ENCODE results near the gene PHF13.
"Not testable (repeated sequence)": the region's sequence is repeated elsewhere in the genome, so short reads cannot be mapped to it uniquely, and the experiment has no call there.

Gene PHF13

GRCh38 chr1:6587261-6588005, 26.1 kb upstream of the PHF13 start:
- no peak for DNase-seq

- no peak for DNase-seq
Measured at GRCh38 chr1:6588128-6588892, 25.2 kb upstream of the PHF13 start.

DNA sequence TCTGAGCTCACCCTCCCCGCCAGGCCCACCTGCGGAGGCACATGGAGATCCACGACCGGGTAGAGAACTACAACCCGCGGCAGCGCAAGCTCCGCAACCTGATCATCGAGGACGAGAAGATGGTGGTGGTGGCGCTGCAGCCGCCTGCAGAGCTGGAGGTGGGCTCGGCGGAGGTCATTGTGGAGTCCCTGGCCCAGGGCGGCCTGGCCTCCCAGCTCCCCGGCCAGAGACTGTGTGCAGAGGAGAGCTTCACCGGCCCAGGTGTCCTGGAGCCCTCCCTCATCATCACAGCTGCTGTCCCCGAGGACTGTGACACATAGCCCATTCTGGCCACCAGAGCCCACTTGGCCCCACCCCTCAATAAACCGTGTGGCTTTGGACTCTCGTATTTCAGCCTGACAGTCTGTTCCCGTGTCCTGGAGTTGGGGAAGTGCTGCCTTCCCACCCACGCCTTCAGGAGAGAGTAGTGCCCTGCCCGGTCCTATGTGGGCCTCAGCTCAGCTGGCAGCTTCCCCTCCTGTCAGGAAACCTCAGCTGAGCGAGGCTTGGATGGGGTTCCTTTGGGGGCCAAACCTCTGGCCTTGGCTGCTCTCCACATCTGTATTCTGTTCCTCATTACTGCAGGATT, 24.5 kb upstream of the PHF13 start:
- no peak for DNase-seq

- DNase-seq, result no peak
Measured at GRCh38 chr1:6590046-6590445, 23.5 kb upstream of the PHF13 start.

- no peak for DNase-seq
Measured at GRCh38 chr1:6591222-6591621, 22.3 kb upstream of the PHF13 start.

DNA sequence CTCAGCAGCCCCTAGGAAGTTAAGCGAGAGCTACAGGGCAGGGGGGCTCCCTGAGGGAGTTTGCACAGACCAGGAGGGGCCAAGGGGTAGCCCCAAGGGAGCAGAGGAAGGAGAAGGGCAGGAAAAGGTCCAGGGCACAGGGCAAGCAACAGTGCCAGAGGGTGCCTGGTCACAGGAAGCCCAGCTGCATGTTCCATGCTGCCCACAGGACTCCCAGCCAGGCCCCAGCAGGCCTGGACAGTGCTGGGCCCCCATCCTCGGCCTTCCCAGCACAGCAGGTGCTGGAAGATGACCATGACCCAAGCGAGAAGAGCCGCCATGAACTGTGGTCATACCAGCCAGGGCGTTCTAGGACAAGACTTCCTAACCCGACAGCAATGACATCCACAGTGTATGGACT, 21.9 kb upstream of the PHF13 start:
- DNase-seq, result no peak

DNA sequence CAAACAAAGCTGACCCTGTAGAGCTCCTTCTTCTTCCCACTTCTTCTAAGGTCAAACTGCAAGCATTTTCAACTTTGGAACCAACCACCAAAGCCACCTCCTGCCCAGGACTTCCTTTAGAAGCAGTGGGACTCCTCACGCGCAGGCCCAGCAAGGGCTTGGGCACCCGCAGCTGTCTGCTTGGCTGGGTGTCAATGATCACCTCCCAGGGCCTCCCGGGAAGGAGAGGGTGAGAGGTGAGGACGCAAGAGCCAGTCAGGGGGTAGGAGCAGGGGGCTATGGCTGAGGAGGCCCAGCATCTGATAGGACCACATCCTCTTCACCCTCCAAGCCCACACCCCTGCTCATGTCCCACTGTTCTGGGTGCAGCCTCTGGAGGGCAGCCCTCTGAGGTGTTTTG, 21.1 kb upstream of the PHF13 start:
- DNase-seq, result no peak

DNA sequence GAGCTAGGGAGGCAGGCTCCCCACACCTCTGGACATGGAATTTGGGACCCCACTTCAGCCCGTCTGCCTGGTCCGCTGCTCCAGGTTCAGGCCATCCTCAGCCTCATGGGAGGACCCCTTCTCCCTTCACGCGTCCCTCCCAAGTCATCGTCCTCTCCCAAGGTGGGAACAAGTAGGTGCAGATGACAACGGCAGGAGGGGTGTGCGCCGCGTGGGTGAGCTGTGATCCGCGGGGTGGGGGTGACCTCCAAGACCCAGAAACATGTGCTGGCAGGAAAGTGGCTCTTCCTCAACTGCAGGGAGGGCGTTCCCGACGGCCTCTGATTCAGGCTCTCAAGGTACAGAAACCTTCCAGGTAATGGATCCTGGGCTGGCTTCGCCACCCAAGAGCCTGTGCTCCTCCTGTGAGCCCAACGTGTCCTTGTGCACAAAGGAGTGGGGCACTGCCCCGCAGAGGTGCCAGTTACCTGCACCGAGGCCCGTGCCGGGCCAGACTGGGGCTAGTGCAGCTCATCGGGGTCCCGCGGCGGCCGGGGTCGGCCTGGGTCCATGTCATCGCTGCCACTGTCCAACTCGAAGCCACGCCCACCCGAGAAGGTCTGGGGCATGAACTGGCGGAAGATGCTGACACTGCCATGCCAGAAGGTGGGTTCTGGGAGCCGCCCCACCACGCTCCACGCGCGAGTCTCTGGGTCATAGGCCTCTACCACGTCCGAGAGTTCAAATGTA, 20.5 kb upstream of the PHF13 start:
- DNase-seq, result no peak

DNA sequence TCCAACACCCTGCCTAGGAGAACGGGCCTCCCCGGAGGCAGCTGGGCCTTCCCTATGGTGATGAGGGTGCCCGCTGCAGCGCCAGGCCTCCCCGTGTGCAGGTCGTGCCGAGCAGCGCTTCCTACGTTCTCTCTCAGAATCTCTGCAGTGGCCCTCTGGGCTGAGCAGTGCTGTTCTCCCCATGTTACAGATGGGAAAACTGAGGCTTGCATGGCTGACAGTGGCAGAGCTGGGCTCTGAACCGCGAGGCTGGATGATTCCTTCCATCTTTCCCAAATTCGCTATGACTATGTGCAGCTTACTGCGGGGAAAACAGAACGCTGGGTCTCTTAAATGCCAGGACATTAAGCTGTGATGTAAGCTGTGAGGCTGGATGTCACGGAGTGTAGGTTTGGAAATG, 19.7 kb upstream of the PHF13 start:
- DNase-seq, result no peak

DNA sequence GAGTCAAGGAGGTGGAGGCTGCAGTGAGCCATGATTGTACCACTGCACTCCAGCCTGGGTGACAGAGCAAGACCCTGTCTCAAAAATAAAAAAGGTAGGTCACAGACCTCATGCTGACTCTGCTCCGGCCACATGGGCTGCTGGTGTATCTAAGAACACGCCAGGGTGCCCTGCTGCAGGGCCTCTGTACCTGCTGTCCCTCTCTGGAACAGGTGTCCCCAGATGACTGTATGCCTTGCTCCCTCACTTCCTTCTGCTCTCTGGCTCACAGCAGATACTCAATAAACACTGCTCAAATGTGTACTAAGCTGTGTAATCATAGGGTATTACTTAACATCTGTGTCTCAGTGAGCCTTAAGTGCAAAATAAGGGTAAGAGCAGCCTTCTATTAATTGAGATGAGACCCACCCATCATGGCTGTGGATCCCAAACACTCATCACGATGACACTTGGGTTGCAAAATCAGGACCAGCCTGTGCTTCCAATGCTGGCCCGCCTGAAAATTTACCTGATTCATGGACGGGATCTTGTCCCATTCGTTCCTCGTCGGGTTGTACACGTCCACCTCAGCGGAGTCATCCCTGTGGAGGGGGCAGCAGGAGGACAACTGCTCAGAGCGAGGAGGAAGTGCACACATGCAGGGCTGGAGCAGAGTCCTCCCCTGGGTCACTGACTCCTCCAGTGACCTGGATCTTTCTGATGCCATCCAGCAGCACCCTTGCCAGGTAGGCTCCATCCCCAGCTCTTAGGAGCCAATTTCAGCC, 18.4 kb upstream of the PHF13 start:
- no peak for DNase-seq

- no peak for DNase-seq
Measured at GRCh38 chr1:6596351-6596750, 17.2 kb upstream of the PHF13 start.

GRCh38 chr1:6596886-6597776, 16.4 kb upstream of the PHF13 start:
- DNase-seq, result no peak

DNA sequence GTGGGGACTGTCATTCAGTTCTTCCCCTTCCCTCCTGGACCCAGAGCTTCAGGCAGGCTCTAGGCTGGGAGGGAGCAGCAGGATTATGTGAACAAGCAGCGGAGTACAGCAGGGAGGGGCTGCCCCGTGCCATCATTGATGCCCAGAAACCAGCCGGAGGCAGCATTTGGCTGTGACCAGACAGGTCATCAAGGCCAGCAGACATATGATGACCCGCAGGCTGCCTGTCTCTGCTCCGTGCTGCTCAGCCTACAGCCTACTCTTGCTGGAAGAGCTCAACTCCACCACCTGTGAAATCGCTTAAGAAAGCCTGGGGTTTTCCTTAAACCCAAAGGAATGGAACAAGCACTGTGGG, 15.8 kb upstream of the PHF13 start:
- no peak for DNase-seq

GRCh38 chr1:6599141-6599975, 14.2 kb upstream of the PHF13 start:
- peak; percentile 69 for DNase-seq

DNA sequence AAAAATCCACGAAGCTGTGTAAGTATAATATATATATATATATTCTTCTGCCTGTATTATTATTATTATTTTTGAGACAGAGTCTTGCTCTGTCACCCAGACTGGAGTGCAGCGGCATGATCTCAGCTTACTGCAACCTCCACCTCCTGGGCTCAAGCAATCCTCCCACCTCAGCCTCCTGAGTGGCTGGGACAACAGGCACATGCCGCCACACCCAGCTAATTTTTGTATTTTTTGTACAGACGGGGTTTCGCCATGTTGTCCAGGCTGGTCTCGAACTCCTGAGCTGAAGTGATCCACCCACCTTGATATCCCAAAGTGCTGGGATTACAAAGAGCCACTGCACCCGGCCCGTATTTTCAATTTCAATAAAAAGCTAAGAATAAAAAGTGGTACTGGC, 13.5 kb upstream of the PHF13 start:
- not testable (repeated sequence) for DNase-seq

DNA sequence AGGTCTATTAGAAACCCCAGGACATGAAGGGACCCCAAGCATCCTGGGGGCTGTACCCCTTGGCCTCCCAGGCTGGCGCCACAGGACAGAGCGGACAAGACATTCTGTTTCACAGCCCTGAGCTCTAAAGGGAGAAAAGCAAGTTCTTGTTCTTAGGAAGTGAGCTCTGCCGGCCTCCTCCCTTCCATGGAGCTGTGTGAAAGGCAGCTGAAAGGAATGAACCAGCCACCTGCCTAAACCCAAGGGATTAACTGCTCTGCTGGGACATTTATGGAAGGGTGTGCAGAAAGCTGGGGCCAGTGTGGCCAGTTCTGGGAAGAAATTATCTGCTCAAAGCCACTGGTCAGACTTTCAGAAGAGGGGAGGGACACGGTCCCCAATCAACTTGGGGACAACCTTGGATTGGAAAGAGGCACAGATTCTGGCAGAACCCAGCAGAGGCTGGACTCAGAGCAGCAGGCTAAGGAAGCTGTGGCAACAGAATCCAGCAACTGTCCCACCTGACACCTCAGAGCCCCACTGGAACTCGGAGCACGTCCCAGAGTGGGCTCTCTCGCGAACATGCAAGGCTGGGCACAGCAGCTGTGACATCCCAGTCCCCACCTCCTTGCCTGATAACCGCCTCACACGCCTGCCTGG, 13.0 kb upstream of the PHF13 start:
- no peak for DNase-seq

GRCh38 chr1:6601049-6601922, 12.2 kb upstream of the PHF13 start:
- DNase-seq, result peak; percentile 86

DNA sequence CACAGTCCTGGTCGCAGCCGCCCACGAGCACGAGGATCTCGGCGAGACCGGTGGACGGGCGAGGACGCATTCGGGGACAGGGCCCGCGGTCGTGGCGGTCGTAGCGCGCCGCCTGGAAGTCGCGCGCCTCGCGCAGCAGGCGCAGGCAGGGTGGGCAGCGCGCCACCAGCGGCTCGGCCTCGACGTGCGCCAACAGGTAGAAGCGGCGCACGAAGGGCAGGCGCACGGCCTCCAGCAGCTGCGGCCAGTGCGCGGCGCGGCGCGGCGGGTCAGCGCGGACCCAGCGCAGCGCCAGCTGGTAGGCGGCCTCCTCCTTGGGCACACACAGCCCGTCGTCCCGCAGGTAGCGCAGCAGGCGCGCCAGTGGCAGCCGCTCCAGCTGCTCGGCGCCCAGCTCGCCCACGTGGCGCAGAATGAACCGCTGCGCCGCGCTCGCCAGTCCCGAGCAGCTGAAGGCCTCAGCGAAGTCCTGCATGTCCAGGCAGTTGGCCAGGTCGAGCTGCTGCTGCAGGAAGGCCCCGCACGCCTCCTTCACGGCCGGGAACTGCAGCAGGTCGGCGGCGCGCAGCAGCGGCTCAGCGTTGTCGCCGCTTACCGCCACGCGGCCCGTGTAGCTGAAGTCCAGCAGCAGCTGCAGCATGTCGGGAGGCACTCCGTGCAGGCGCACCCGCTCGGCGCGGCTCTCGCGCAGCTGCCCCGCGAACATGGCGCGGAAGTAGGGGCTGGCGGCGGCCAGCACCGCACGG, 11.4 kb upstream of the PHF13 start:
- DNase-seq, result peak; percentile 43
